GM15510 (cell line): ENCODE data around the gene PARP1.
A peak's percentile ranks its signal among the peaks of the same experiment; 100 is the strongest.

Experiments used
- POLR2A ChIP-seq: IDR thresholded peaks from 3 replicates; pipeline ENCODE4 v1.6.1; 2011; ENCODE audit warnings: borderline replicate concordance; ENCODE audit not compliant: insufficient read length; ENCODE audit errors: extremely low read depth

The PARP1 gene

GRCh38 chr1:226407497-226408284, at the start of gene PARP1:
PARP1 (minus strand) TSS chr1:226408093; CDS start chr1:226407929, 164 bp downstream.
- peak; percentile 80 for TF ChIP-seq POLR2A

GRCh38 chr1:226457307-226457712, 49.4 kb upstream of the PARP1 start:
- TF ChIP-seq POLR2A, result no peak

GRCh38 chr1:226455843-226456242, 48.0 kb upstream of the PARP1 start:
- no peak for TF ChIP-seq POLR2A

GRCh38 chr1:226454349-226454748, 46.5 kb upstream of the PARP1 start:
- TF ChIP-seq POLR2A, result no peak

- no peak for TF ChIP-seq POLR2A
These were observed 45.3 kb upstream of the PARP1 start for GRCh38 chr1:226453015-226453704.

GRCh38 chr1:226450688-226451087, 42.8 kb upstream of the PARP1 start:
- TF ChIP-seq POLR2A, result no peak

GRCh38 chr1:226449823-226450222, 41.9 kb upstream of the PARP1 start:
- TF ChIP-seq POLR2A, result no peak

- no peak for TF ChIP-seq POLR2A
These were observed 40.2 kb upstream of the PARP1 start for GRCh38 chr1:226447932-226448665.

- TF ChIP-seq POLR2A, result no peak
These were observed 38.2 kb upstream of the PARP1 start for GRCh38 chr1:226446094-226446493.

GRCh38 chr1:226444901-226445300, 37.0 kb upstream of the PARP1 start:
- no peak for TF ChIP-seq POLR2A

- no peak for TF ChIP-seq POLR2A
These were observed 35.5 kb upstream of the PARP1 start for GRCh38 chr1:226443439-226443838.

GRCh38 chr1:226443033-226443432, 35.1 kb upstream of the PARP1 start:
- no peak for TF ChIP-seq POLR2A

GRCh38 chr1:226441629-226442028, 33.7 kb upstream of the PARP1 start:
- TF ChIP-seq POLR2A, result no peak

GRCh38 chr1:226440512-226440911, 32.6 kb upstream of the PARP1 start:
- TF ChIP-seq POLR2A, result no peak

- no peak for TF ChIP-seq POLR2A
These were observed 30.1 kb upstream of the PARP1 start for GRCh38 chr1:226438007-226438406.
